K562 (cell line): ENCODE measurements around the gene ITPK1. TPM values are rescaled to one million over a fixed set of nuclear protein-coding genes. Genes with fewer than 3 reads are reported as not detected.

Experiments used
- ATAC-seq: fragments of 200-7000 bp; cut with Tn5 transposase; 3 replicates; pipeline ENCODE4 v1.9.1; 2020; ENCODE audit warnings: moderate library complexity
- BruUV-seq: library from RNA; stranded (reverse); fragments of 400-500 nt; replicated peaks from 2 replicates; lab custom pipeline; 2021; lab: Mats Ljungman, UMichigan
- CTCF ChIA-PET: fragments of 300-600 bp; formaldehyde crosslinking; extraction: SDS; loops from one replicate; lab custom pipeline; 2021; ENCODE audit warnings: low intra/inter-chr PET ratio; lab: Yijun Ruan, JAX
- POLR2A ChIA-PET: fragments of 300-600, 350-650 bp; sonication (Branson Sonifier 250); formaldehyde crosslinking; extraction: SDS; loops from one replicate; lab custom pipeline; 2021; ENCODE audit warnings: antibody characterized with exemption, inconsistent platforms; lab: Yijun Ruan, JAX
- DNase-seq, 4 experiments: peaks; one replicate each; pipeline versions ENCODE4 v3.0.0 to v3.0.0-alpha.2; 2011 to 2018; ENCODE audit warnings: low spot score in 3 of 4, mixed read lengths in 3 of 4; ENCODE audit errors: extremely low read depth in 1 of 4
- FAIRE-seq: peaks from 2 replicates; lab custom pipeline; 2011; peaks lifted over from hg19 to GRCh38; lab: Jason Lieb, UNC
- H2AFZ ChIP-seq: 2 replicates; pipeline ENCODE4 v1.6.0; 2011; ENCODE audit warnings: low read depth, low read length, control low read depth, inconsistent platforms
- H3K27ac ChIP-seq: fragments of 200-600 bp; 3 replicates; pipeline ENCODE4 v1.8.0; 2011; ENCODE audit warnings: low read depth, mild to moderate bottlenecking, control low read depth, inconsistent platforms, low read length, moderate library complexity, mixed read lengths; ENCODE audit errors: extremely low read depth
- H3K27me3 ChIP-seq, 2 experiments: fragments of 300-600 bp in 1 of 2; 2 replicates in 1 of 2; 3 replicates in 1 of 2; pipeline versions ENCODE4 v1.6.0 to v1.8.0; 2011; ENCODE audit warnings: inconsistent platforms in 2 of 2, low read length in 2 of 2, mild to moderate bottlenecking in 1 of 2, mixed read lengths in 1 of 2, moderate library complexity in 1 of 2; ENCODE audit not compliant: control insufficient read depth in 2 of 2, insufficient read depth in 2 of 2
- H3K36me3 ChIP-seq: fragments of 300-600 bp; 3 replicates; pipeline ENCODE4 v1.8.0; 2011; ENCODE audit warnings: mild to moderate bottlenecking, low read length, inconsistent platforms; ENCODE audit not compliant: control insufficient read depth, insufficient read depth
- H3K4me1 ChIP-seq, 2 experiments: fragments of 200-600 bp in 1 of 2; replicated peaks in 1 of 2; 2 replicates in 1 of 2; 3 replicates in 1 of 2; pipeline versions ENCODE4 v1.5.1 to v1.8.0; 2011; ENCODE audit warnings: inconsistent platforms in 2 of 2, low read length in 2 of 2, mild to moderate bottlenecking in 1 of 2, mixed read lengths in 1 of 2, moderate library complexity in 1 of 2; ENCODE audit not compliant: control insufficient read depth in 2 of 2, insufficient read depth in 2 of 2
- H3K4me2 ChIP-seq: 2 replicates; pipeline ENCODE4 v1.6.1; 2011; ENCODE audit warnings: low read length, control low read depth, inconsistent platforms, mixed read lengths; ENCODE audit not compliant: insufficient read depth
- H3K4me3 ChIP-seq: fragments of 200-600 bp; sonication (generic), shearing (Covaris generic); 2 replicates; pipeline ENCODE4 v1.5.1; 2016; ENCODE audit warnings: control low read depth, inconsistent platforms
- H3K79me2 ChIP-seq: fragments of 200-600 bp; 3 replicates; pipeline ENCODE4 v1.8.0; 2011; ENCODE audit warnings: low read length, inconsistent platforms; ENCODE audit not compliant: control insufficient read depth, insufficient read depth
- H3K9ac ChIP-seq, 2 experiments: 2 replicates each; pipeline versions ENCODE4 v1.6.0 to v1.6.1; 2011; ENCODE audit warnings: low read depth in 2 of 2, low read length in 2 of 2, control low read depth in 1 of 2, inconsistent platforms in 1 of 2, mild to moderate bottlenecking in 1 of 2, mixed read lengths in 1 of 2; ENCODE audit not compliant: insufficient read depth in 1 of 2
- H3K9me1 ChIP-seq: one replicate; pipeline ENCODE4 v1.6.0; 2011; ENCODE audit warnings: inconsistent platforms, mild to moderate bottlenecking, low read length, moderate library complexity; ENCODE audit not compliant: control insufficient read depth, insufficient read depth
- H3K9me3 ChIP-seq: replicated peaks from 2 replicates; pipeline ENCODE4 v1.5.1; 2011; ENCODE audit warnings: low read depth, low read length, inconsistent platforms; ENCODE audit not compliant: control insufficient read depth, insufficient read depth
- H4K20me1 ChIP-seq: replicated peaks from 2 replicates; pipeline ENCODE4 v1.6.1; 2011; ENCODE audit warnings: low read length, inconsistent platforms, mixed read lengths; ENCODE audit not compliant: control insufficient read depth, insufficient read depth
- CBX2 ChIP-seq: fragments of 200-600 bp; sonication (generic); IDR thresholded peaks from one replicate; pipeline ENCODE4 v1.6.1; 2012; ENCODE audit warnings: mild to moderate bottlenecking, low read length, inconsistent platforms; ENCODE audit not compliant: insufficient read depth, poor library complexity, severe bottlenecking
- ETS2 ChIP-seq: IDR thresholded peaks from 2 replicates; pipeline ENCODE4 v1.6.1; 2016; ENCODE audit warnings: borderline replicate concordance, missing genetic modification characterization, mild to moderate bottlenecking, moderate library complexity, missing compliant biosample characterization; ENCODE audit not compliant: poor library complexity, severe bottlenecking
- HNRNPL ChIP-seq: fragments of 200-400 bp; formaldehyde crosslinking; IDR thresholded peaks from 2 replicates; pipeline ENCODE4 v1.6.1; 2017; ENCODE audit warnings: low read depth, mild to moderate bottlenecking, low read length
- PHB ChIP-seq: fragments of 250-450 bp; sonication (Bioruptor Pico); IDR thresholded peaks from 2 replicates; pipeline ENCODE4 v1.5.0; 2021
- ZBTB33 ChIP-seq: sonication (generic); formaldehyde crosslinking; IDR thresholded peaks from 2 replicates; pipeline ENCODE4 v1.8.1; 2023; ENCODE audit warnings: mild to moderate bottlenecking, missing genetic modification reagents
- ZFP91 ChIP-seq: sonication (generic); formaldehyde crosslinking; IDR thresholded peaks from 2 replicates; pipeline ENCODE4 v1.8.0; 2022; ENCODE audit warnings: mild to moderate bottlenecking, missing genetic modification reagents
- WGBS: fragments of 100-300 bp; shearing (Covaris generic); methylation state at CpG from one replicate; pipeline ENCODE4 v1.1.6; 2016; ENCODE audit warnings: low coverage, mixed read lengths; ENCODE audit not compliant: insufficient coverage; ENCODE audit errors: missing lambda C conversion rate; 5-methylcytosine and 5-hydroxymethylcytosine counted together
- in situ Hi-C: fragments of 300-500 bp; cut with MboI; formaldehyde crosslinking; loops from 4 replicates; pipeline ENCODE4 v1.15.0; 2018; ENCODE audit warnings: inconsistent platforms, mixed read lengths
- intact Hi-C: fragments of 100-400 bp; cut with micrococcal nuclease; formaldehyde crosslinking; loops from 2 replicates; pipeline ENCODE4 v1.14.2; 2022
- polyA plus RNA-seq, 8 experiments: library from polyadenylated mRNA; depleted of rRNA in 4 of 8; stranded (reverse) in 5 of 8; unstranded in 3 of 8; fragments of >200 nt; fragmentation: Nextera tagmentation in 2 of 8; fragmentation: Illumina TruSeq in 1 of 8; extraction: Ambion mirVana in 2 of 8; extraction: Trizol in 1 of 8; gene quantifications; 2 replicates each; pipeline versions ENCODE4 v1.2.1 to v1.2.3, GENCODE V29; 2011 to 2014; ENCODE audit warnings: inconsistent platforms in 1 of 8, missing spikeins in 1 of 8
- total RNA-seq, 7 experiments: library from RNA; depleted of rRNA in 6 of 7; stranded (reverse); fragments of >200 nt in 6 of 7; fragmentation: Illumina TruSeq in 2 of 7; extraction: Trizol in 2 of 7; gene quantifications; 2 replicates each; pipeline versions ENCODE4 v1.2.1 to v1.2.3, GENCODE V29; 2011 to 2021; ENCODE audit warnings: low replicate concordance in 1 of 7
- TF ChIP-seq, protein P1 (sequence below): fragments of 450-650 bp; IDR thresholded peaks from 2 replicates; pipeline ENCODE4 v1.6.1; 2016; ENCODE audit warnings: low read depth

The ITPK1 gene
- total and polyA plus RNA-seq, 9 of the 15 experiments (the other 6 are each of a cell fraction or from before 2014, with no cell fraction given) = 1.2 to 39.2 (median 23.0) TPM

GRCh38 chr14:93100100-93100499 is 15.6 kb downstream of the ITPK1 start:
- Histone ChIP-seq H3K9me3 (no peaks in the 10 kb centered on the region), H2AFZ (no peak overlapping the region), H3K36me3 (no peaks in the 10 kb centered on the region), H3K4me3 (no peak overlapping the region), H3K4me1 (peaks cover 0 to 8% of the 10 kb centered on the region in 2 experiments; a peak in 2 of 5 replicates), H3K79me2 (no peaks in the 10 kb centered on the region; the same call in 2 of the 3 replicates), H3K27me3 (no peaks in the 10 kb centered on the region), H3K9ac (no peak overlapping the region; a peak in 1 of 4 replicates), H4K20me1 (no peaks in the 10 kb centered on the region), H3K9me1 (no peaks in the 10 kb centered on the region), H3K27ac (no peak overlapping the region), H3K4me2 (no peak overlapping the region)
- no peak for ATAC-seq
- ChIA-PET CTCF (no interaction called here), POLR2A (interaction anchor here (0.7 to 2.3 kb wide), 3 partner anchors 11 to 435 kb away, joined by 3 to 11 read pairs (median 3); no protein-coding TSS in a partner anchor)
- WGBS = 92% methylated on average over 3 of the region's 3 CpGs
- BruUV-seq = no TSS peak
- DNase-seq = no peak
- FAIRE-seq = peak; percentile 94
- intact Hi-C loops = no loop called here
- in situ Hi-C loops = no loop called here
- TF ChIP-seq ETS2 (no peak), ZFP91 (no peak), CBX2 (no peak), HNRNPL (no peak), ZBTB33 (CRISPR knock-in tag) (no peak), PHB (CRISPR knock-in tag) (no peak)
- TF ChIP-seq, protein P1, sequence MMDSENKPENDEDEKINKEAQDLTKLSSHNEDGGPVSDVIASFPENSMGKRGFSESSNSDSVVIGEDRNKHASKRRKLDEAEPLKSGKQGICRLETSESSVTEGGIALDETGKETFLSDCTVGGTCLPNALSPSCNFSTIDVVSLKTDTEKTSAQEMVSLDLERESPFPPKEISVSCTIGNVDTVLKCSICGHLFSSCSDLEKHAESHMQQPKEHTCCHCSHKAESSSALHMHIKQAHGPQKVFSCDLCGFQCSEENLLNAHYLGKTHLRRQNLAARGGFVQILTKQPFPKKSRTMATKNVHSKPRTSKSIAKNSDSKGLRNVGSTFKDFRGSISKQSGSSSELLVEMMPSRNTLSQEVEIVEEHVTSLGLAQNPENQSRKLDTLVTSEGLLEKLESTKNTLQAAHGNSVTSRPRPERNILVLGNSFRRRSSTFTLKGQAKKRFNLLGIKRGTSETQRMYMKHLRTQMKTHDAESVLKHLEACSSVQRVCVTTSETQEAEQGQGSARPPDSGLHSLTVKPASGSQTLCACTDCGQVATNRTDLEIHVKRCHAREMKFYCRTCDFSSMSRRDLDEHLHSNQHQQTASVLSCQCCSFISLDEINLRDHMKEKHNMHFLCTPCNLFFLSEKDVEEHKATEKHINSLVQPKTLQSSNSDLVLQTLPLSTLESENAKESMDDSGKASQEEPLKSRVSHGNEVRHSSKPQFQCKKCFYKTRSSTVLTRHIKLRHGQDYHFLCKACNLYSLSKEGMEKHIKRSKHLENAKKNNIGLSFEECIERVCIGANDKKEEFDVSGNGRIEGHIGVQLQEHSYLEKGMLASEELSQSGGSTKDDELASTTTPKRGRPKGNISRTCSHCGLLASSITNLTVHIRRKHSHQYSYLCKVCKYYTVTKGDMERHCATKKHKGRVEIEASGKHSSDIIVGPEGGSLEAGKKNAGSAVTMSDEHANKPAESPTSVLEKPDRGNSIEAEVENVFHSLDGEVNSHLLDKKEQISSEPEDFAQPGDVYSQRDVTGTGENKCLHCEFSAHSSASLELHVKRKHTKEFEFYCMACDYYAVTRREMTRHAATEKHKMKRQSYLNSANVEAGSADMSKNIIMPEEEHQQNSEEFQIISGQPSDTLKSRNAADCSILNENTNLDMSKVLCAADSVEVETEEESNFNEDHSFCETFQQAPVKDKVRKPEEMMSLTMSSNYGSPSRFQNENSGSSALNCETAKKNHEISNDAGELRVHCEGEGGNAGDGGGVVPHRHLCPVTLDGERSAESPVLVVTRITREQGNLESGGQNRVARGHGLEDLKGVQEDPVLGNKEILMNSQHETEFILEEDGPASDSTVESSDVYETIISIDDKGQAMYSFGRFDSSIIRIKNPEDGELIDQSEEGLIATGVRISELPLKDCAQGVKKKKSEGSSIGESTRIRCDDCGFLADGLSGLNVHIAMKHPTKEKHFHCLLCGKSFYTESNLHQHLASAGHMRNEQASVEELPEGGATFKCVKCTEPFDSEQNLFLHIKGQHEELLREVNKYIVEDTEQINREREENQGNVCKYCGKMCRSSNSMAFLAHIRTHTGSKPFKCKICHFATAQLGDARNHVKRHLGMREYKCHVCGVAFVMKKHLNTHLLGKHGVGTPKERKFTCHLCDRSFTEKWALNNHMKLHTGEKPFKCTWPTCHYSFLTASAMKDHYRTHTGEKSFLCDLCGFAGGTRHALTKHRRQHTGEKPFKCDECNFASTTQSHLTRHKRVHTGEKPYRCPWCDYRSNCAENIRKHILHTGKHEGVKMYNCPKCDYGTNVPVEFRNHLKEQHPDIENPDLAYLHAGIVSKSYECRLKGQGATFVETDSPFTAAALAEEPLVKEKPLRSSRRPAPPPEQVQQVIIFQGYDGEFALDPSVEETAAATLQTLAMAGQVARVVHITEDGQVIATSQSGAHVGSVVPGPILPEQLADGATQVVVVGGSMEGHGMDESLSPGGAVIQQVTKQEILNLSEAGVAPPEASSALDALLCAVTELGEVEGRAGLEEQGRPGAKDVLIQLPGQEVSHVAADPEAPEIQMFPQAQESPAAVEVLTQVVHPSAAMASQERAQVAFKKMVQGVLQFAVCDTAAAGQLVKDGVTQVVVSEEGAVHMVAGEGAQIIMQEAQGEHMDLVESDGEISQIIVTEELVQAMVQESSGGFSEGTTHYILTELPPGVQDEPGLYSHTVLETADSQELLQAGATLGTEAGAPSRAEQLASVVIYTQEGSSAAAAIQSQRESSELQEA = no peak
